GM12873 (cell line): Measurements from ENCODE around the gene ELOVL7.

ENCODE experiments used
- CTCF ChIP-seq: IDR thresholded peaks from 2 replicates; pipeline ENCODE4 v1.5.1; 2012; ENCODE audit warnings: low read depth, mild to moderate bottlenecking, moderate library complexity, low read length, control low read depth; ENCODE audit not compliant: insufficient read depth; ENCODE audit errors: missing control alignments

ELOVL7 gene

GRCh38 chr5:60843936-60844905 lies at the start of gene ELOVL7:
Gene ELOVL7 (minus strand): TSS chr5:60844269. CDS start chr5:60787397, 56,872 bp downstream.
- peak; percentile 19 for TF ChIP-seq CTCF

- no peak for TF ChIP-seq CTCF
Measured at GRCh38 chr5:60893521-60893920, 49.5 kb upstream of the ELOVL7 start.

- TF ChIP-seq CTCF, result no peak
Measured at GRCh38 chr5:60891667-60892066, 47.6 kb upstream of the ELOVL7 start.

- no peak for TF ChIP-seq CTCF
Measured at GRCh38 chr5:60888359-60889061, 44.4 kb upstream of the ELOVL7 start.

- TF ChIP-seq CTCF, result no peak
Measured at GRCh38 chr5:60887746-60888145, 43.7 kb upstream of the ELOVL7 start.

GRCh38 chr5:60887096-60887495 lies 43.0 kb upstream of the ELOVL7 start:
- no peak for TF ChIP-seq CTCF

- no peak for TF ChIP-seq CTCF
Measured at GRCh38 chr5:60886158-60886557, 42.1 kb upstream of the ELOVL7 start.
